ENCODE measurements around the gene OVOL1. TPM values are rescaled to one million over a fixed set of nuclear protein-coding genes. Genes with fewer than 3 reads are reported as not detected.

The OVOL1 gene
- total RNA-seq, 2 experiments from 2014 or later, result 0.14 to 0.17 TPM

DNA sequence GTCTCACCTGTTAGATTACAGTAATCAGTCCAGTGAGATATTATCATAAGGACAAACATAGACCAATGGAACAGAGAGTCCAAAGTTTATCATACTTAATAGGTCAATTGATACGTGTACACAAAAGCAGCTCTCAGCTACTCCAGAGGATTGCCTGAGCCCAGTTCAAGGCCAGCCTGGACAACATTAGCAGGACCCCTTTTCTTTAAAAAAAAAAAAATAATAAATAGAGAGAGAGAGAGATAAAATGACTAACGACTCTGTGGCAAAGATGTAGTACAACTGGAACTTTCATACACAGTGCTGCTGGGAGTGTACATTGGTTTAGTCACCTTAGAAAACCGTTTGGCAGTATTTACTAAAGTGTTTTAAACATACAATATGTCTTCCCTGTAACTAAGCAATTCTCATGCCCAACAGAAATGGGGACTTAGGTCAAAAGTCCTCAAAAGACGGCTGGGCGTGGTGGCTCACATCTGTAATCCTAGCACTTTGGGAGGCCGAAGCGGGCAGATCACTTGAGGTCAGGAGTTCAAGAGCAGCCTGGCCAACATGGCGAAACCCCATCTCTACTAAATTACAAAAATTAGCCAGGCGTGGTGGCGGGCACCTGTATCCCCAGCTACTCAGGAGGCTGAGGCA is 57.5 kb downstream of the OVOL1 start:
- POLR2A ChIA-PET, result interaction anchor here (1.0 to 1.4 kb wide), 2 partner anchors 11 to 46 kb away, joined by 3 read pairs; partner anchors contain the start of genes CCDC85B and SNX32
- Mint-ChIP-seq H3K27ac (no peak overlapping the region), H3K27me3 (peaks cover 3% of the 10 kb centered on the region), H3K4me3 (no peak overlapping the region), H3K4me1 (no peaks in the 10 kb centered on the region), H3K9me3 (no peaks in the 10 kb centered on the region), H3K36me3 (no peaks in the 10 kb centered on the region)
- no peak for ATAC-seq (ENCODE audit: low read depth)
- DNase-seq, result no peak

Other genes with a start within 250 kb of the OVOL1 start
- 100 to 1,000 TPM; 116 to 119 TPM for gene LTBP3, start 228.7 kb upstream of the OVOL1 start, total RNA-seq
- 10 to 100 TPM; 27.2 to 30.0 TPM for gene ZNRD2, start 216.6 kb upstream of the OVOL1 start, total RNA-seq
- 10 to 100 TPM; 40.9 to 44.1 TPM for gene FAM89B, start 214.5 kb upstream of the OVOL1 start, total RNA-seq
- 100 to 1,000 TPM; 118 to 120 TPM for gene EHBP1L1, start 211.0 kb upstream of the OVOL1 start, total RNA-seq
- 1 to 10 TPM in 1 of 2 experiments, under 1 TPM in 1; 0.96 to 1.0 TPM for gene KCNK7, start 191.3 kb upstream of the OVOL1 start, total RNA-seq
- 10 to 100 TPM; 69.9 to 73.1 TPM for gene MAP3K11, start 172.8 kb upstream of the OVOL1 start, total RNA-seq
- gene PCNX3, start 171.3 kb upstream of the OVOL1 start, total RNA-seq, result 10 to 100 TPM; 57.2 to 60.2 TPM
- gene SIPA1, start 149.0 kb upstream of the OVOL1 start, total RNA-seq, result 100 to 1,000 TPM; 245 to 266 TPM
- gene RELA, start 124.1 kb upstream of the OVOL1 start, total RNA-seq, result 100 to 1,000 TPM; 112 to 117 TPM
- gene KAT5, start 74.8 kb upstream of the OVOL1 start, total RNA-seq, result 10 to 100 TPM; 75.6 to 82.6 TPM
- gene RNASEH2C, start 66.3 kb upstream of the OVOL1 start, total RNA-seq, result 10 to 100 TPM; 74.8 to 84.2 TPM
- gene AP5B1, start 6.1 kb upstream of the OVOL1 start, total RNA-seq, result 10 to 100 TPM; 27.9 to 29.0 TPM
- gene SNX32, start 46.9 kb downstream of the OVOL1 start, total RNA-seq, result 1 to 10 TPM; 2.6 to 3.6 TPM
- gene CFL1, start 71.1 kb downstream of the OVOL1 start, total RNA-seq, result 1,000 to 10,000 TPM; 1,357 to 1,424 TPM
- 100 to 1,000 TPM; 102 to 110 TPM for gene MUS81, start 73.4 kb downstream of the OVOL1 start, total RNA-seq
- gene EFEMP2, start 85.7 kb downstream of the OVOL1 start, total RNA-seq, result 10 to 100 TPM; 15.3 to 20.0 TPM
- 100 to 1,000 TPM; 161 to 175 TPM for gene CTSW, start 92.8 kb downstream of the OVOL1 start, total RNA-seq
- 10 to 100 TPM; 78.2 to 82.9 TPM for gene FIBP, start 101.4 kb downstream of the OVOL1 start, total RNA-seq
- gene CCDC85B, start 103.6 kb downstream of the OVOL1 start, total RNA-seq, result 10 to 100 TPM; 59.8 to 66.3 TPM
- 1 to 10 TPM; 1.9 to 2.0 TPM for gene FOSL1, start 113.3 kb downstream of the OVOL1 start, total RNA-seq
- 10 to 100 TPM; 39.8 to 42.8 TPM for gene C11orf68, start 132.0 kb downstream of the OVOL1 start, total RNA-seq
- 100 to 1,000 TPM; 225 to 259 TPM for gene DRAP1, start 132.4 kb downstream of the OVOL1 start, total RNA-seq
- gene TSGA10IP, start 158.4 kb downstream of the OVOL1 start, total RNA-seq, result not detected
- 10 to 100 TPM; 79.3 to 83.5 TPM for gene SART1, start 174.7 kb downstream of the OVOL1 start, total RNA-seq
- 10 to 100 TPM; 53.4 to 57.5 TPM for gene EIF1AD, start 215.1 kb downstream of the OVOL1 start, total RNA-seq
- 100 to 1,000 TPM; 183 to 187 TPM for gene BANF1, start 215.4 kb downstream of the OVOL1 start, total RNA-seq
- gene CST6, start 224.9 kb downstream of the OVOL1 start, total RNA-seq, result not detected
- gene CATSPER1, start 239.4 kb downstream of the OVOL1 start, total RNA-seq, result not detected